CD4-positive, alpha-beta memory T cell (primary cell): ENCODE measurements around the gene SOX5. TPM values are rescaled to one million over a fixed set of nuclear protein-coding genes. Genes with fewer than 3 reads are reported as not detected.
"Not testable (repeated sequence)": the region's sequence is repeated elsewhere in the genome, so short reads cannot be mapped to it uniquely, and the experiment has no call there.

ENCODE experiments used
- CTCF ChIA-PET: fragments of 350-600 bp; sonication (Branson Sonifier 250); formaldehyde crosslinking; loops from one replicate; lab custom pipeline; 2021; ENCODE audit warnings: inconsistent platforms; ENCODE audit not compliant: partially characterized antibody; lab: Charles Lee
- POLR2A ChIA-PET: fragments of 350-600 bp; sonication (Branson Sonifier 250); formaldehyde crosslinking; loops from one replicate; lab custom pipeline; 2021; ENCODE audit not compliant: partially characterized antibody; lab: Charles Lee
- DNase-seq, 5 donors: peaks; one replicate each; pipeline versions ENCODE4 v3.0.0 to v3.0.0-alpha.2; 2020 to 2022; ENCODE audit warnings: mixed read lengths in 1 of 5
- H3K27ac ChIP-seq: one replicate; pipeline ENCODE4 v1.7.0; 2013; ENCODE audit warnings: low read depth, low read length
- H3K27me3 ChIP-seq: 2 replicates; pipeline ENCODE4 v1.7.0; 2013; ENCODE audit warnings: mild to moderate bottlenecking, low read length, moderate library complexity; ENCODE audit not compliant: insufficient read depth
- H3K36me3 ChIP-seq: 2 replicates; pipeline ENCODE4 v1.7.0; 2013; ENCODE audit warnings: mild to moderate bottlenecking, low read length, moderate library complexity; ENCODE audit not compliant: insufficient read depth
- H3K4me1 ChIP-seq: 2 replicates; pipeline ENCODE4 v1.7.0; 2013; ENCODE audit warnings: mild to moderate bottlenecking, low read length, moderate library complexity; ENCODE audit not compliant: insufficient read depth
- H3K4me3 ChIP-seq, 2 donors: one replicate each; pipeline ENCODE4 v1.7.0; 2013; ENCODE audit warnings: low read length in 2 of 2, mild to moderate bottlenecking in 1 of 2
- H3K9me3 ChIP-seq, 2 donors: one replicate each; pipeline ENCODE4 v1.7.0; 2013; ENCODE audit warnings: low read length in 2 of 2, control low read depth in 1 of 2; ENCODE audit not compliant: control insufficient read depth in 1 of 2
- H3K27ac Mint-ChIP-seq, 7 donors: one replicate each; pipeline ENCODE4 v1.8.0; 2020 to 2021; ENCODE audit warnings: mixed read lengths in 7 of 7, mild to moderate bottlenecking in 6 of 7, inconsistent platforms in 3 of 7, moderate library complexity in 3 of 7
- H3K27me3 Mint-ChIP-seq, 2 donors: one replicate each; pipeline ENCODE4 v1.8.0; 2020 to 2021; ENCODE audit warnings: mixed read lengths in 2 of 2
- H3K36me3 Mint-ChIP-seq, 2 donors: one replicate each; pipeline ENCODE4 v1.8.0; 2020 to 2021; ENCODE audit warnings: mixed read lengths in 2 of 2, inconsistent platforms in 1 of 2, mild to moderate bottlenecking in 1 of 2
- H3K4me1 Mint-ChIP-seq, 4 donors: one replicate each; pipeline ENCODE4 v1.8.0; 2020 to 2021; ENCODE audit warnings: mixed read lengths in 4 of 4, mild to moderate bottlenecking in 1 of 4
- H3K4me3 Mint-ChIP-seq, 8 donors: one replicate each; pipeline ENCODE4 v1.8.0; 2020 to 2021; ENCODE audit warnings: mixed read lengths in 8 of 8, mild to moderate bottlenecking in 7 of 8, moderate library complexity in 6 of 8, inconsistent platforms in 3 of 8
- H3K9me3 Mint-ChIP-seq, 8 donors: one replicate each; pipeline ENCODE4 v1.8.0; 2020 to 2021; ENCODE audit warnings: mixed read lengths in 8 of 8, mild to moderate bottlenecking in 5 of 8, inconsistent platforms in 3 of 8, moderate library complexity in 1 of 8
- intact Hi-C: fragments of 100-400 bp; cut with micrococcal nuclease; formaldehyde crosslinking; loops from one replicate; pipeline ENCODE4 v1.15.1; 2023
- polyA plus RNA-seq, 2 donors: library from polyadenylated mRNA; unstranded; fragments of 300-500 nt; fragmentation: Illumina TruSeq; gene quantifications; one replicate each; pipeline ENCODE4 v1.2.3, GENCODE V29; 2021
- total RNA-seq, 2 experiments: library from RNA; stranded (reverse); gene quantifications; one replicate each; pipeline ENCODE4 v1.2.3, GENCODE V29; 2021

Gene SOX5
- total and polyA plus RNA-seq, 4 experiments from 2014 or later, result 0.29 TPM; not detected in 3

GRCh38 chr12:23523339-23523738, 426.1 kb downstream of the SOX5 start:
- ChIA-PET POLR2A (no interaction called here), CTCF (no interaction called here)
- H3K9me3 ChIP-seq, result peaks cover 0 to 5% of the 10 kb centered on the region in 2 donors
- intact Hi-C loops, result no loop called here
- Mint-ChIP-seq H3K4me1 (no peaks in the 10 kb centered on the region), H3K27ac (no peak overlapping the region), H3K9me3 (peaks cover 0 to 10% (median 4%) of the 10 kb centered on the region in 8 donors), H3K4me3 (no peak overlapping the region), H3K27me3 (no peaks in the 10 kb centered on the region), H3K36me3 (no peaks in the 10 kb centered on the region)
- no peaks in the 10 kb centered on the region for H3K36me3 ChIP-seq
- H3K27me3 ChIP-seq, result no peaks in the 10 kb centered on the region
- no peaks in the 10 kb centered on the region for H3K4me1 ChIP-seq
- no peak overlapping the region for H3K27ac ChIP-seq
- H3K4me3 ChIP-seq, result no peak overlapping the region
- no peak for DNase-seq

- H3K27ac ChIP-seq, H3K4me3 Mint-ChIP-seq, H3K36me3 ChIP-seq, H3K9me3 ChIP-seq, CTCF ChIA-PET, H3K27me3 ChIP-seq, H3K4me3 ChIP-seq, intact Hi-C loops, POLR2A ChIA-PET, H3K4me1 Mint-ChIP-seq, H3K4me1 ChIP-seq, H3K27ac Mint-ChIP-seq, H3K27me3 Mint-ChIP-seq, H3K36me3 Mint-ChIP-seq, DNase-seq: not testable (repeated sequence)
- H3K9me3 Mint-ChIP-seq, result peaks cover 0 to 11% (median 2%) of the 10 kb centered on the region in 8 donors
These were observed 430.0 kb downstream of the SOX5 start for GRCh38 chr12:23519444-23519843.

GRCh38 chr12:23515785-23516184, 433.7 kb downstream of the SOX5 start:
- H3K27ac Mint-ChIP-seq, H3K27me3 Mint-ChIP-seq, H3K4me1 ChIP-seq, DNase-seq, CTCF ChIA-PET, H3K4me3 ChIP-seq, H3K27me3 ChIP-seq, H3K9me3 ChIP-seq, POLR2A ChIA-PET, H3K4me1 Mint-ChIP-seq, H3K36me3 Mint-ChIP-seq, H3K36me3 ChIP-seq, H3K4me3 Mint-ChIP-seq, intact Hi-C loops, H3K27ac ChIP-seq: not testable (repeated sequence)
- peaks cover 0 to 13% (median 5%) of the 10 kb centered on the region in 8 donors for H3K9me3 Mint-ChIP-seq

- Histone ChIP-seq H3K36me3 (no peaks in the 10 kb centered on the region), H3K27ac (no peak overlapping the region), H3K4me1 (no peaks in the 10 kb centered on the region), H3K4me3 (no peak overlapping the region), H3K9me3 (no peaks in the 10 kb centered on the region), H3K27me3 (no peaks in the 10 kb centered on the region)
- H3K4me3 Mint-ChIP-seq, result no peak overlapping the region
- ChIA-PET CTCF (no interaction called here), POLR2A (no interaction called here)
- intact Hi-C loops, result no loop called here
- H3K27me3 Mint-ChIP-seq, result no peaks in the 10 kb centered on the region
- H3K36me3 Mint-ChIP-seq, result no peaks in the 10 kb centered on the region
- peaks cover 0 to 18% (median 5%) of the 10 kb centered on the region in 8 donors for H3K9me3 Mint-ChIP-seq
- DNase-seq, result no peak
- H3K27ac Mint-ChIP-seq, result no peak overlapping the region
- H3K4me1 Mint-ChIP-seq, result no peaks in the 10 kb centered on the region
These were observed 439.0 kb downstream of the SOX5 start for GRCh38 chr12:23510484-23510883.

- H3K36me3 ChIP-seq, H3K4me3 Mint-ChIP-seq, H3K27ac Mint-ChIP-seq, DNase-seq, intact Hi-C loops, H3K9me3 ChIP-seq, H3K27me3 Mint-ChIP-seq, H3K4me1 ChIP-seq, CTCF ChIA-PET, H3K27ac ChIP-seq, H3K36me3 Mint-ChIP-seq, POLR2A ChIA-PET, H3K4me1 Mint-ChIP-seq, H3K4me3 ChIP-seq, H3K27me3 ChIP-seq: not testable (repeated sequence)
- H3K9me3 Mint-ChIP-seq, result peaks cover 0 to 18% (median 4%) of the 10 kb centered on the region in 8 donors
These were observed 439.6 kb downstream of the SOX5 start for GRCh38 chr12:23509832-23510231.

- H3K27ac ChIP-seq, H3K36me3 ChIP-seq, intact Hi-C loops, DNase-seq, H3K9me3 ChIP-seq, H3K4me3 ChIP-seq, CTCF ChIA-PET, H3K27ac Mint-ChIP-seq, H3K27me3 Mint-ChIP-seq, POLR2A ChIA-PET, H3K27me3 ChIP-seq, H3K4me1 ChIP-seq, H3K36me3 Mint-ChIP-seq, H3K4me3 Mint-ChIP-seq, H3K4me1 Mint-ChIP-seq: not testable (repeated sequence)
- peaks cover 0 to 20% (median 6%) of the 10 kb centered on the region in 8 donors for H3K9me3 Mint-ChIP-seq
These were observed 441.7 kb downstream of the SOX5 start for GRCh38 chr12:23507785-23508184.

GRCh38 chr12:23505736-23506135, 443.7 kb downstream of the SOX5 start:
- H3K27ac Mint-ChIP-seq, CTCF ChIA-PET, H3K4me1 Mint-ChIP-seq, H3K4me3 Mint-ChIP-seq, H3K36me3 Mint-ChIP-seq, H3K27me3 ChIP-seq, H3K36me3 ChIP-seq, H3K4me3 ChIP-seq, H3K27ac ChIP-seq, DNase-seq, H3K4me1 ChIP-seq, H3K27me3 Mint-ChIP-seq, POLR2A ChIA-PET, intact Hi-C loops, H3K9me3 ChIP-seq: not testable (repeated sequence)
- H3K9me3 Mint-ChIP-seq, result peaks cover 0 to 16% (median 6%) of the 10 kb centered on the region in 8 donors
